T-helper 1 cell treated with Interleukin-12 subunit alpha and Interleukin-12 subunit beta and Interleukin-4 antibody, amounts not matched to agents 30 μg/mL and 1 μg/mL, for 36 hours (primary cell): ENCODE data around the gene ELOVL1.
"Not testable (repeated sequence)": the region's sequence is repeated elsewhere in the genome, so short reads cannot be mapped to it uniquely, and the experiment has no call there.

Experiments
- H3K27ac Mint-ChIP-seq: one replicate; pipeline ENCODE4 v1.8.0; 2021; ENCODE audit warnings: mild to moderate bottlenecking, mixed read lengths
- H3K27me3 Mint-ChIP-seq: one replicate; pipeline ENCODE4 v1.8.0; 2021; ENCODE audit warnings: low read depth, mixed read lengths
- H3K36me3 Mint-ChIP-seq: one replicate; pipeline ENCODE4 v1.8.0; 2021; ENCODE audit warnings: low read depth, mixed read lengths
- H3K4me1 Mint-ChIP-seq: one replicate; pipeline ENCODE4 v1.8.0; 2021; ENCODE audit warnings: low read depth, mixed read lengths
- H3K4me3 Mint-ChIP-seq: one replicate; pipeline ENCODE4 v1.8.0; 2021; ENCODE audit warnings: mild to moderate bottlenecking, moderate library complexity, mixed read lengths
- H3K9me3 Mint-ChIP-seq: one replicate; pipeline ENCODE4 v1.8.0; 2021; ENCODE audit warnings: mixed read lengths

ELOVL1 gene

DNA sequence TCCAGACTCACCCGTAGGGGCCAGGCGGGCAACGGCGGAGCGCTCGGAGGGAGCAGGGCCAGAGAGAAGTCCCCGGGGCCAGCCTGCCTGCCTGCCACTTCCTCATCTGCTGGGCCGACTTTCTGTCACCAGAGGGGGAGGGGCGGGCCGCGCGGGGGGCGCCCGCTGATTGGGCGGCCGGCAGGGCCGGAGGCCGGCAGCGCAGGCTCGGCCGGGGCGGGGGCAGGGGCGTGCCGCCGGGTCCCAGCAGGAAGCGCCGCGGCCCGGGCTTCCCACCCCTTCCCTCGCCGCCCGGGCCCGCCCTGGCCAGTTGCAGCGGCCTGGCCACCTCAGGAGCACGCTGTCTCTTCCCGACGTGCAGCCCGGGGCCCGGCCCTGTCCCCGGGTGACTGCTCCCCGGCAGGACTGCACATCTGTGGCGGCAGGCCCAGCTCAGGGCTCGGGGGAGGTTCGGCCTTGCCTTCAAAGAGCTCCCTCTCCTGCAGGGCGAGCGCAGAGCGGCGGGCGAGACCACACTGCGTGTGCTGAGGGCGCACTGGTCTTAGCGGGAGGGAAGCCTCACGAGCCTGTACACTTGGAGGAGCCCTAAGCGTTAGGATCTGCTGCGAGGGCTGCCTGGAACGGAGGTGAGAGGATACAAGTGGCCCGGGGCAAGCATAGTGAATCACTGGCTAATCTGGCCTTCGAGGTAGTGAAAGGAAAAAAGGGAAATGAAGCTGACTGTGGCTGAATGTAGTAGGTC is at the start of gene ELOVL1:
Gene ELOVL1, minus strand, starts transcription at position 108 of the 742 bp plus-strand sequence. CDS start 2,402 bp downstream, outside the sequence.
- Mint-ChIP-seq H3K36me3 (peaks cover 21% of the 10 kb centered on the region), H3K4me1 (peaks cover 42% of the 10 kb centered on the region)

GRCh38 chr1:43415901-43416300 is 48.1 kb upstream of the ELOVL1 start:
- Mint-ChIP-seq H3K27ac (no peak overlapping the region), H3K9me3 (no peaks in the 10 kb centered on the region), H3K27me3 (no peaks in the 10 kb centered on the region), H3K36me3 (peaks cover 24% of the 10 kb centered on the region), H3K4me1 (peaks cover 3% of the 10 kb centered on the region), H3K4me3 (no peak overlapping the region)

More for the DNA sequence above, at the start of gene ELOVL1:
- H3K4me3 Mint-ChIP-seq, result peak within 1 kb of the TSS; percentile 93
- H3K27ac Mint-ChIP-seq, result peak within 1 kb of the TSS; percentile 86
- H3K9me3 Mint-ChIP-seq, result no peaks in the 10 kb centered on the region
- H3K27me3 Mint-ChIP-seq, result no peaks in the 10 kb centered on the region

- Mint-ChIP-seq H3K27me3 (no peaks in the 10 kb centered on the region), H3K4me1 (peaks cover 3% of the 10 kb centered on the region), H3K4me3 (no peak overlapping the region), H3K9me3 (no peaks in the 10 kb centered on the region), H3K36me3 (peaks cover 25% of the 10 kb centered on the region), H3K27ac (peak overlapping the region; percentile 18)
Observed at GRCh38 chr1:43414634-43415223, 46.9 kb upstream of the ELOVL1 start.

GRCh38 chr1:43413426-43413825 is 45.6 kb upstream of the ELOVL1 start:
- not testable (repeated sequence) for H3K4me1 Mint-ChIP-seq, H3K27me3 Mint-ChIP-seq, H3K27ac Mint-ChIP-seq, H3K4me3 Mint-ChIP-seq, H3K9me3 Mint-ChIP-seq
- peaks cover 34% of the 10 kb centered on the region for H3K36me3 Mint-ChIP-seq

GRCh38 chr1:43410571-43410970 is 42.8 kb upstream of the ELOVL1 start:
- Mint-ChIP-seq H3K27me3 (no peaks in the 10 kb centered on the region), H3K4me1 (peaks cover 3% of the 10 kb centered on the region), H3K9me3 (no peaks in the 10 kb centered on the region), H3K36me3 (peaks cover 41% of the 10 kb centered on the region), H3K27ac (no peak overlapping the region), H3K4me3 (no peak overlapping the region)

DNA sequence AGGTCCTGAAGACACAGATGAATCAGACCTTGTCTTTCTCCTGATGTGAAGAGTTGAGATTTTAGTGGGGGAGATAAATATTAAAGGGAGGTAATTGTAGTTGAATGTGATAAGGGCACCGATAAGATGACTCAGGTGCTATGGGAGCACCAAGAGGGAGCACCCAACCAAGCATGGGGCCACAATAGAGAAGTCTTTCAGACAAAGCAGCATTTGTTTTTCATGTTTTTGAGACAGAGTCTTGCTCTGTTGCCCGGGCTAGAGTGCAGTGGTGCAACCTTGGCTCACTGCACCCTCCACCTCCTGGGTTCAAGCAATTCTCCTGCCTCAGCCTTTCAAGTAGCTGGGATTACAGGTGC is 38.0 kb upstream of the ELOVL1 start:
- no peaks in the 10 kb centered on the region for H3K4me1 Mint-ChIP-seq
- H3K9me3 Mint-ChIP-seq, result no peaks in the 10 kb centered on the region
- no peak overlapping the region for H3K4me3 Mint-ChIP-seq
- H3K36me3 Mint-ChIP-seq, result peaks cover 40% of the 10 kb centered on the region
- H3K27me3 Mint-ChIP-seq, result no peaks in the 10 kb centered on the region
- H3K27ac Mint-ChIP-seq, result no peak overlapping the region

DNA sequence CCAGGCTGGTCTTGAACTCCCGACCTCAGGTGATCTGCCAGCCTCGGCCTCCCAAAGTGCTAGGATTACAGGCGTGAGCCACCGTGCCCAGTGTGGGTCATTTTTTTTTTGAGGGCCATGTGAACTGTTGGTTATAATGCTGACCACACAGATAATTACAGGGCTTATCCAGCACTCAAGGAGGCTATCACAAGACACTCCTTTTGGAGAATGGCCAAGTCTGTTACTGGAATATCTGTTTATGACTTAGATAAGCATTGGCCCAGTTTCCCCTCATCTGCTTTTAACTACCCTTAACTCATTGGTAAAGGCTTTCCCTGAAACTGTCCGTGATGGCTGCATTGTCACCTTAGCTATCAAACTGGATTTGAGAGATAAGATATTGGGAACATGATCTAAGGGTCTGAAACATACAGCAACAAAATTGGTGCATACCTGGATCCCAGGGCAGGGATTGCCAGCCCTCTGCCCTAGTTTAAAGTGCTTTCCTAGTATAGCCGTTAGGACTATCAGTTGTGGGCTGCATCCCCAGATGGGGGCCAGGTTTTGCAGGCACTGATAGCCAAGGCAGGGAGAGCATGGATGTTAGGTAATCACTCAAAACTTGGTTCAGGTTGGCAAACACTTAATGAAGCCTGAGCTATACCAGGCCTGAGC is 37.5 kb upstream of the ELOVL1 start:
- Mint-ChIP-seq H3K9me3 (no peaks in the 10 kb centered on the region), H3K36me3 (peaks cover 37% of the 10 kb centered on the region), H3K4me1 (no peaks in the 10 kb centered on the region), H3K27ac (no peak overlapping the region), H3K4me3 (no peak overlapping the region), H3K27me3 (no peaks in the 10 kb centered on the region)

DNA sequence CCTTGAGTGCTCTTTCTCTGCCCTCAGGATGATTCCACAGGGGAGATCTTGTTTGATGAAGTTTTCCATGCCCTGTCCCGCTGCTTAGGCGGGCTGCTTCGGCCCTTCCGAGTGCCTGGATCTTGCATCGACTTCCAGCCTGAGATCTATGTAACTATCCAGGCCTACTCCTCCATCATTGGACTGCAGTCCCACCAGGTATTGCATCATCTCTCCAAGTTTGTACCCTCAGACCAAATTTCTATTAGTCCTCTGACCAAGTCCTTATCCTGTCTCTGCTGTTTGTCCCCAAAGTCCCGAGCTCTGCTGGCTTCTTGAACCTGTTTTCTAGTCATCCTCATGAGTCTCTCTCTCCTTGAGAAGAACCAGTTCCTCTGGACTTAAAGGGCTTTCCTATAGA is 36.5 kb upstream of the ELOVL1 start:
- Mint-ChIP-seq H3K36me3 (peaks cover 34% of the 10 kb centered on the region), H3K4me1 (no peaks in the 10 kb centered on the region), H3K27me3 (no peaks in the 10 kb centered on the region), H3K9me3 (no peaks in the 10 kb centered on the region), H3K27ac (no peak overlapping the region), H3K4me3 (no peak overlapping the region)

DNA sequence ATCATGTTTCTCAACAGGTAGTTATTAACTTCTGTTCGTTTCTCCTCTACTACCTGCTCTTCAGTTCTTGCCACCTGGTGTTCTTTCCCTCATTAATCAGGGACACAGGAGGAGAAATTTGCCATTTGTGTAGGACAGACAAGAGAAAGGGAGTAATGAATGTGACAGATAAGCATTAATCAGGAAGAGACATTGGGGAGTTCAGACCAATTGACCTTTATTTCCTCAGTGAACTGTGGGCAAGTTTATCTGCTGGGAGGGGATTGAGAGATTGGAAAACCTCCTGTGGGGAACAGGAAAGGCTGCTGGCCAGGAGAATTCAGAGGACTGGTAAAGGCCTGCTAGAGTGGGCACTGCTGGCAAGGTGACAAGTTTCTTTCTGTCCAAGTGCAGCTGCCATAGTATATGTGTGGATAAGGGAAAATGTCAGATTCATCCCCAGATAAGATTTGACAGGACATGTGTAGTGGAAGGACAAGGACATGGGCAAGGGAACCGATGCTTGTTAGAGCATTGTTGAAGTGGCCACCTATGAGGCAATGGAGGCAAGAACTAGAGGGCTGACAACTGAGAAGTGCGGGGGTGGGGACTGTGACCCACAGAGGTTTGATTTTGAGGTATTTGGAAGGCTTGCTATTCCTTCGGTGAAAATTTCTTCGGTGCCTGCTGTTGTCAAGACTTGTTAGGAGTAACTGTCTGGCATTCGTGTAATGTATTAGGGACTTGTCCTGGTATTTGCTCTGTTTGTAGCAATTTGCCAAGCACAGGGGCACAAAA is 34.5 kb upstream of the ELOVL1 start:
- H3K4me1 Mint-ChIP-seq, result peaks cover 4% of the 10 kb centered on the region
- peaks cover 25% of the 10 kb centered on the region for H3K36me3 Mint-ChIP-seq
- H3K4me3 Mint-ChIP-seq, result no peak overlapping the region
- H3K9me3 Mint-ChIP-seq, result no peaks in the 10 kb centered on the region
- H3K27ac Mint-ChIP-seq, result no peak overlapping the region
- H3K27me3 Mint-ChIP-seq, result no peaks in the 10 kb centered on the region

GRCh38 chr1:43400441-43400840 is 32.6 kb upstream of the ELOVL1 start:
- not testable (repeated sequence) for H3K4me3 Mint-ChIP-seq, H3K27me3 Mint-ChIP-seq, H3K4me1 Mint-ChIP-seq, H3K9me3 Mint-ChIP-seq, H3K27ac Mint-ChIP-seq
- H3K36me3 Mint-ChIP-seq, result peaks cover 19% of the 10 kb centered on the region

DNA sequence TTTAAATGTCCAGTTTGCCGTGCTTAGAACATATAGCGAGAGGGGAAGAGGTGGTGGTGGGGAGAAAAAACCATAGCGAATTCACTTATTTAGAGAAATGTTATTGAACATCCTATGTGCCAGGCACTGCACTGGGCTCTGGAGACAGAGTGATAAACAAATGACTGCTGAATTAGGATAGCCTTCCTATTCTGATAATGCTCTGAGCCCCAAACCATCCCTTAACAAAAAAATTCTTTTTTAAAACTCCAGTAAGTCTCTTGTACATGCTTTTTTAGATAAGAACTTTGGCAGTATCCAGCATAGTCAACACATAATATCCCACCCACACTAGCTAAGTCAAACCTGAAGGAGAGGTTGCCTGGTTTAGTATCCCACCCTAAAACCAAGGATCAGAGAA is 30.4 kb upstream of the ELOVL1 start:
- Mint-ChIP-seq H3K27me3 (no peaks in the 10 kb centered on the region), H3K27ac (no peak overlapping the region), H3K4me1 (peaks cover 4% of the 10 kb centered on the region), H3K36me3 (peaks cover 7% of the 10 kb centered on the region), H3K9me3 (no peaks in the 10 kb centered on the region), H3K4me3 (no peak overlapping the region)

GRCh38 chr1:43396059-43396458 is 28.2 kb upstream of the ELOVL1 start:
- no peak overlapping the region for H3K27ac Mint-ChIP-seq
- no peaks in the 10 kb centered on the region for H3K27me3 Mint-ChIP-seq
- peaks cover 7% of the 10 kb centered on the region for H3K4me1 Mint-ChIP-seq
- H3K36me3 Mint-ChIP-seq, result peaks cover 5% of the 10 kb centered on the region
- no peaks in the 10 kb centered on the region for H3K9me3 Mint-ChIP-seq
- H3K4me3 Mint-ChIP-seq, result no peak overlapping the region

GRCh38 chr1:43395523-43395922 is 27.7 kb upstream of the ELOVL1 start:
- Mint-ChIP-seq H3K4me1 (peaks cover 11% of the 10 kb centered on the region), H3K9me3 (no peaks in the 10 kb centered on the region), H3K27me3 (no peaks in the 10 kb centered on the region), H3K27ac (no peak overlapping the region), H3K4me3 (no peak overlapping the region), H3K36me3 (peaks cover 5% of the 10 kb centered on the region)

GRCh38 chr1:43392702-43393101 is 24.9 kb upstream of the ELOVL1 start:
- no peaks in the 10 kb centered on the region for H3K9me3 Mint-ChIP-seq
- H3K27ac Mint-ChIP-seq, result no peak overlapping the region
- peaks cover 8% of the 10 kb centered on the region for H3K36me3 Mint-ChIP-seq
- no peak overlapping the region for H3K4me3 Mint-ChIP-seq
- peaks cover 28% of the 10 kb centered on the region for H3K4me1 Mint-ChIP-seq
- no peaks in the 10 kb centered on the region for H3K27me3 Mint-ChIP-seq
